Mammary epithelial cell (primary cell): ENCODE data around the gene PDHB.

Experiments used
- EZH2 ChIP-seq: IDR thresholded peaks from 2 replicates; pipeline ENCODE4 v1.6.1; 2012; ENCODE audit warnings: low read length, inconsistent platforms, borderline replicate concordance
- TF ChIP-seq, protein P1 (sequence below), 2 donors: IDR thresholded peaks in 1 of 2; conservative IDR thresholded peaks in 1 of 2; 2 replicates each; pipeline ENCODE4 v1.5.1; 2011 to 2012; ENCODE audit warnings: inconsistent platforms in 2 of 2, low read length in 2 of 2, mild to moderate bottlenecking in 2 of 2, control low read depth in 1 of 2, low read depth in 1 of 2; ENCODE audit not compliant: insufficient read depth in 1 of 2; ENCODE audit errors: extremely low read depth in 1 of 2

DNA sequence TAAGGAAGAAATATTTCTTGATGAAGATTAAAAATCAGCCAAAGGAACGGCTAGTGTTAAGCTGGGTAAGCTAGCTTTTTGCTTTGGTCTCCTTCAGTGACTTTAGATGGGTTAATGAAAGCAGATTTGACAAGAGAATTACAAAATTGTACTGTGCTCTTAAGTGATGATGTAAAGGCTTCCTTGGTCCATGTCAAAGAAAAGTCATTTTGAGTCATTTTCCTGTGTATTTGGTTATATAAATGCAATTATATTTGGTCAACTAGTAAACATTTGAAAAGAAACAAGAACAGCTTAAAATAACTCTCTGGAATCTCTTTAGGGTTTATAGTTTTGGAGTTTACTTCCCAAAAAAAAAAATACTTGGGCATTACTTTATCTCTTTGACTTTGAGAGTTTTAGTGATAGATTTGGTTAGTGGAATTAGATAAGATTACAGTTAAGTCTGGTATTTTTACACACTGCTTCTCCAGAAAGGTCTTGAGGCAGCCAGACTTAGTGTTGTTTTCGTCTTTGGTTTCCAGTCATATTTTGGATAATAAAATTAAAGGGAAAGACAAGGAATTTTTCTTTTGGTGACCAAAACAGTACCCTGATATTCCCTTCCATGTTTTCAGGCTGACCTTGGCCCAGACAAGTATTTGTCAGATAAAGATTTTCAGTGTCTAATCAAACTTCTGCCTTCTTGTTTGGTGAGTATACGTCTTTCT lies 42.3 kb downstream of the PDHB start:
- TF ChIP-seq EZH2, result no peak
- TF ChIP-seq, protein P1, sequence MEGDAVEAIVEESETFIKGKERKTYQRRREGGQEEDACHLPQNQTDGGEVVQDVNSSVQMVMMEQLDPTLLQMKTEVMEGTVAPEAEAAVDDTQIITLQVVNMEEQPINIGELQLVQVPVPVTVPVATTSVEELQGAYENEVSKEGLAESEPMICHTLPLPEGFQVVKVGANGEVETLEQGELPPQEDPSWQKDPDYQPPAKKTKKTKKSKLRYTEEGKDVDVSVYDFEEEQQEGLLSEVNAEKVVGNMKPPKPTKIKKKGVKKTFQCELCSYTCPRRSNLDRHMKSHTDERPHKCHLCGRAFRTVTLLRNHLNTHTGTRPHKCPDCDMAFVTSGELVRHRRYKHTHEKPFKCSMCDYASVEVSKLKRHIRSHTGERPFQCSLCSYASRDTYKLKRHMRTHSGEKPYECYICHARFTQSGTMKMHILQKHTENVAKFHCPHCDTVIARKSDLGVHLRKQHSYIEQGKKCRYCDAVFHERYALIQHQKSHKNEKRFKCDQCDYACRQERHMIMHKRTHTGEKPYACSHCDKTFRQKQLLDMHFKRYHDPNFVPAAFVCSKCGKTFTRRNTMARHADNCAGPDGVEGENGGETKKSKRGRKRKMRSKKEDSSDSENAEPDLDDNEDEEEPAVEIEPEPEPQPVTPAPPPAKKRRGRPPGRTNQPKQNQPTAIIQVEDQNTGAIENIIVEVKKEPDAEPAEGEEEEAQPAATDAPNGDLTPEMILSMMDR (conservative IDR thresholded peaks at IDR 0.05 in 1 of 2, IDR thresholded peaks at IDR 0.05 in 1 of 2; ENCODE audit: extremely low read depth in 1 of 2, insufficient read depth in 1 of 2, low read depth in 1 of 2, low read length in 2 of 2), result no peak
